K562 (cell line): ENCODE data around the gene SPINK5.

Source experiments
- KDM5B ChIP-seq: fragments of 200-600 bp; sonication (generic); IDR thresholded peaks from 2 replicates; pipeline ENCODE4 v1.6.1; 2012; ENCODE audit warnings: low read depth, mild to moderate bottlenecking, moderate library complexity, low read length, control low read depth, inconsistent platforms; ENCODE audit not compliant: insufficient replicate concordance
- TF ChIP-seq, protein P1 (sequence below): sonication (generic); formaldehyde crosslinking; IDR thresholded peaks from 2 replicates; pipeline ENCODE4 v1.4.0; 2020; ENCODE audit warnings: mild to moderate bottlenecking, missing genetic modification reagents

DNA sequence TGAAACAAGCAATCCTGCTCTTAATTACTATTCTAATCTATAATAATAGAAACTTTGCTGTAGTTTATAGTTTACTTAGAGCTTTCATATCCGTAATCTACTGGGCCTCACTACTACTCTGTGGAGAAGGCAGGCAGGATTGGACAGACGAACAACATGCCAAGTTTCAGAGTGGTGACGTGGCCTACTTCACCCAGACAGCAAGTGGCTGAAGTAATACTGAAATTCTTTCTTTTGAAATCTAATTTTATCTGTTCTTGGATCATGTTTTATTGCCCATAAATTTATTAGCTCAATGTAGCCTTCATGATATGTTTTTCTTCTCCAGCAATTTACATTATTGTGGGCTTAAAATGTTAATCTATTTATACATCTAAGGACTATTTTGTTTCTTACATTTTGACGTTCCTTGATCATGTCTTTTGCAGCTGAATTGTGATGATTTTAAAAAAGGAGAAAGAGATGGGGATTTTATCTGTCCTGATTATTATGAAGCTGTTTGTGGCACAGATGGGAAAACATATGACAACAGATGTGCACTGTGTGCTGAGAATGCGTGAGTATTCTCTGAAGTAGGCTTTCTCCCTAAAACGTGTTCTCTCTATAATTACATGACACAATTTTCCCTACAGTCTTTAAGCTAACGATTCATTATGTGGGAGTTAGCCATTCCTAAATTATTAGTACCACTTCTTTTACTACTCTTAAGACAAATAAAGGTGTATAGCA is 22.4 kb downstream of the SPINK5 start:
- no peak for TF ChIP-seq KDM5B
- TF ChIP-seq, protein P1, sequence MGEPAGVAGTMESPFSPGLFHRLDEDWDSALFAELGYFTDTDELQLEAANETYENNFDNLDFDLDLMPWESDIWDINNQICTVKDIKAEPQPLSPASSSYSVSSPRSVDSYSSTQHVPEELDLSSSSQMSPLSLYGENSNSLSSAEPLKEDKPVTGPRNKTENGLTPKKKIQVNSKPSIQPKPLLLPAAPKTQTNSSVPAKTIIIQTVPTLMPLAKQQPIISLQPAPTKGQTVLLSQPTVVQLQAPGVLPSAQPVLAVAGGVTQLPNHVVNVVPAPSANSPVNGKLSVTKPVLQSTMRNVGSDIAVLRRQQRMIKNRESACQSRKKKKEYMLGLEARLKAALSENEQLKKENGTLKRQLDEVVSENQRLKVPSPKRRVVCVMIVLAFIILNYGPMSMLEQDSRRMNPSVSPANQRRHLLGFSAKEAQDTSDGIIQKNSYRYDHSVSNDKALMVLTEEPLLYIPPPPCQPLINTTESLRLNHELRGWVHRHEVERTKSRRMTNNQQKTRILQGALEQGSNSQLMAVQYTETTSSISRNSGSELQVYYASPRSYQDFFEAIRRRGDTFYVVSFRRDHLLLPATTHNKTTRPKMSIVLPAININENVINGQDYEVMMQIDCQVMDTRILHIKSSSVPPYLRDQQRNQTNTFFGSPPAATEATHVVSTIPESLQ (CRISPR knock-in tag) = no peak
